ENCODE results near the gene F5.
"Not testable (repeated sequence)": the region's sequence is repeated elsewhere in the genome, so short reads cannot be mapped to it uniquely, and the experiment has no call there.

Gene F5

GRCh38 chr1:169545472-169545871 is 40.8 kb downstream of the F5 start:
- H3K36me3 ChIP-seq (ENCODE audit: insufficient read depth, low read length): no peaks in the 10 kb centered on the region
- H3K9me3 ChIP-seq (ENCODE audit: low read depth, low read length): no peaks in the 10 kb centered on the region
- TF ChIP-seq POLR2AphosphoS5 (IDR thresholded peaks at IDR 0.05; ENCODE audit: borderline replicate concordance, low read depth, low read length) (no peak), EZH2 (IDR thresholded peaks at IDR 0.05) (no peak), FOXP2 (optimal IDR thresholded peaks at IDR 0.05; ENCODE audit: control extremely low read depth, extremely low read length, insufficient read depth) (no peak)
- H3K4me3 ChIP-seq: no peak overlapping the region
- no peak overlapping the region for H3K27ac ChIP-seq
- DNase-seq (ENCODE audit: low read depth, low spot score): no peak
- no peak overlapping the region for H3K9ac ChIP-seq (ENCODE audit: insufficient read length)

GRCh38 chr1:169538998-169539871 is 47.0 kb downstream of the F5 start:
- no peak for DNase-seq (ENCODE audit: low read depth, low spot score)
- Histone ChIP-seq H3K36me3 (ENCODE audit: insufficient read depth, low read length) (no peaks in the 10 kb centered on the region), H3K4me3 (no peak overlapping the region), H3K9me3 (ENCODE audit: low read depth, low read length) (no peaks in the 10 kb centered on the region), H3K9ac (ENCODE audit: insufficient read length) (no peak overlapping the region), H3K27ac (no peak overlapping the region)
- no peak for TF ChIP-seq POLR2AphosphoS5 (IDR thresholded peaks at IDR 0.05; ENCODE audit: borderline replicate concordance, low read depth, low read length)
- no peak for TF ChIP-seq FOXP2 (optimal IDR thresholded peaks at IDR 0.05; ENCODE audit: control extremely low read depth, extremely low read length, insufficient read depth)
- no peak for TF ChIP-seq EZH2 (IDR thresholded peaks at IDR 0.05)

- no peak overlapping the region for H3K4me3 ChIP-seq
- no peak overlapping the region for H3K9ac ChIP-seq (ENCODE audit: insufficient read length)
- H3K9me3 ChIP-seq (ENCODE audit: low read depth, low read length): no peaks in the 10 kb centered on the region
- TF ChIP-seq POLR2AphosphoS5 (IDR thresholded peaks at IDR 0.05; ENCODE audit: borderline replicate concordance, low read depth, low read length) (no peak), EZH2 (IDR thresholded peaks at IDR 0.05) (no peak)
- no peak overlapping the region for H3K27ac ChIP-seq
- DNase-seq (ENCODE audit: low read depth, low spot score): no peak
- H3K36me3 ChIP-seq (ENCODE audit: insufficient read depth, low read length): no peaks in the 10 kb centered on the region
These were observed 51.6 kb downstream of the F5 start for GRCh38 chr1:169534653-169535052.

DNA sequence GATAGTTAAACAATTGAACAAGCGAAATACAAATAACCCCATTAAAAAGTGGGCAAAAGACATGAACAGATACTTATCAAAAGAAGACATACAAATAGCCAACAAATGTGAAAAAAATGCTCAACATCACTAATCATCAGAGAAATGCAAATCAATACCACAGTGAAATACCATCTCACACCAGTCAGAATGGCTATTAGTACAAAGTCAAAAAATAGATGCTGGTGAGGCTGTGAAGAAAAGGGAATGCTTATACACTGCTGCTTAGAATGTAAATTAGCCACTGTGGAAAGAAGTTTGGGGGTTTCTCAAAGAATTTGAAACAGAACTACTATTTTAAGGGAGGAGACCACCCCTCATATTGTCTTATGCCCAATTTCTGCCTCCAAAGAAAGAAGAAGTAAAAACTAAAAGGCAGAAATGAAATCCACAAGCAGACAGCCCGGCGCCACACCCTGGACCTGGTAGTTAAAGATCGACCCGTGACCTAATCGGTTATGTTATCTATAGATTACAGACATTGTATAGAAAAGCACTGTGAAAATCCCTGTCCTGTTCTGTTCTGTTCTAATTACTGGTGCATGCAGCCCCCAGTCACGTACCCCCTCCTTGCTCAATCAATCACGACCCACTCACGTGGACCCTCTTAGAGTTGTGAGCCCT is 52.6 kb downstream of the F5 start:
- H3K36me3 ChIP-seq (ENCODE audit: insufficient read depth, low read length); H3K27ac ChIP-seq; H3K9ac ChIP-seq (ENCODE audit: insufficient read length); H3K9me3 ChIP-seq (ENCODE audit: low read depth, low read length); H3K4me3 ChIP-seq; DNase-seq (ENCODE audit: low read depth, low spot score): not testable (repeated sequence)

DNA sequence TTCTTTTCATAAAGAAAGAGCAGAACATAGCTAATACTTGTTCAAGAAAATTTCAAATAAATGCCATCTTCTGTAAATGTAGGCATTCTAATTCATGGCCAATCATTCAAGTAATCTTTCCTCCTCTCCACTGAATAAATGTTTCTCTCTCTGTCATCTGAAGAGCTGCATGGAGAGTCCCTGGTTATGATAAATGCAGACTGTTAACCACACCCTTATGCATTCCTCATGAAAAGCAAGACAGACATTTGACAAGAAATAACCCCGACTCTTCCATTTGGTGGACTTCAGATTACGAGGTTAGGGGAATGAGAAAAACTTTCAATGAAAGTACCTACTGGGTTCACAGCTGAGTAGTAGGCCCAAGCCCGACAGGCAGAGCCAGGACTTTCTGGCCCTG is 55.8 kb downstream of the F5 start:
- TF ChIP-seq EZH2 (IDR thresholded peaks at IDR 0.05) (no peak), POLR2AphosphoS5 (IDR thresholded peaks at IDR 0.05; ENCODE audit: borderline replicate concordance, low read depth, low read length) (no peak), FOXP2 (optimal IDR thresholded peaks at IDR 0.05; ENCODE audit: control extremely low read depth, extremely low read length, insufficient read depth) (no peak)
- DNase-seq (ENCODE audit: low read depth, low spot score): no peak
- Histone ChIP-seq H3K9me3 (ENCODE audit: low read depth, low read length) (no peaks in the 10 kb centered on the region), H3K9ac (ENCODE audit: insufficient read length) (no peak overlapping the region), H3K4me3 (no peak overlapping the region), H3K36me3 (ENCODE audit: insufficient read depth, low read length) (no peaks in the 10 kb centered on the region), H3K27ac (no peak overlapping the region)

GRCh38 chr1:169529068-169529642 is 57.1 kb downstream of the F5 start:
- H3K27ac ChIP-seq: no peak overlapping the region
- no peak overlapping the region for H3K9ac ChIP-seq (ENCODE audit: insufficient read length)
- no peak for DNase-seq (ENCODE audit: low read depth, low spot score)
- TF ChIP-seq FOXP2 (optimal IDR thresholded peaks at IDR 0.05; ENCODE audit: control extremely low read depth, extremely low read length, insufficient read depth) (no peak), EZH2 (IDR thresholded peaks at IDR 0.05) (no peak), POLR2AphosphoS5 (IDR thresholded peaks at IDR 0.05; ENCODE audit: borderline replicate concordance, low read depth, low read length) (no peak)
- H3K9me3 ChIP-seq (ENCODE audit: low read depth, low read length): no peaks in the 10 kb centered on the region
- H3K4me3 ChIP-seq: no peak overlapping the region
- no peaks in the 10 kb centered on the region for H3K36me3 ChIP-seq (ENCODE audit: insufficient read depth, low read length)

GRCh38 chr1:169528215-169529067 is 57.8 kb downstream of the F5 start:
- H3K4me3 ChIP-seq: no peak overlapping the region
- TF ChIP-seq POLR2AphosphoS5 (IDR thresholded peaks at IDR 0.05; ENCODE audit: borderline replicate concordance, low read depth, low read length): no peak
- no peak for DNase-seq (ENCODE audit: low read depth, low spot score)
- H3K36me3 ChIP-seq (ENCODE audit: insufficient read depth, low read length): no peaks in the 10 kb centered on the region
- no peaks in the 10 kb centered on the region for H3K9me3 ChIP-seq (ENCODE audit: low read depth, low read length)
- no peak overlapping the region for H3K27ac ChIP-seq
- H3K9ac ChIP-seq (ENCODE audit: insufficient read length): no peak overlapping the region
